CD4-positive, alpha-beta T cell treated with Interleukin-15 for 1 hour (primary cell): ENCODE data around the gene OR2G6.

ENCODE experiments used
- DNase-seq: peaks from one replicate; pipeline ENCODE4 v3.0.0-alpha.2; 2020

OR2G6 gene

DNA sequence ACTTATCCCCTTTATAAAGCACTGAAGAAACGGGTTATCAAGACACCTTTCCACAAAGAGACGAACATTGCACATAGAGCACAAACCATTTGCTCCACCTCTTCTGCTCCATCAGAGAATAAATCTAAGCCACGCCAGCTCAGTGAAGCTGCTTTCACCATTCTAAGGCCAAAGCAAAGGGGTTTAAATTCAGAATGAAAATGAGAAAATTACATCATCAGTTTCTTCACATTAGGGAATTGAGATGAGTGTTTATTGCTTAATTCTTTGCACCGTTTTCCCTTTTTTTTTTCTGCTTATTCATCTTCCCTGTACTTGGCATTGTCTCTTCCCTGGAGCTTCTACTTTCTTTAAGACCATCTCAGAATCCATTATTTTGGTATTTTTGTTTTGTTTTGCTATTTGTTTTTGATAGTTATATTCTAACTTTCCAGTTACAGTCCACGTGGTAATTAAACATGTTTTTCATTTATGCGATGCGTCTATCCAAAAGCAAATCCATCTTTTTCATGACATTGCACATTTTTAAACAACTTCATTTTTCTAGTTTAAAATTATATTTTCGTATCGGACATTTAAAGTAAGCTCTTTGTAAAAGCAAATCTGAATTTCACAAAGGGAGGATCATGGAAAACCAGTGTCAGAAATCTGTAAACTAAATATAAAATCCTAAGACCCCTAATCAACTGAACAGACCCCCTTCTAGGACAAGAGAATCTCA lies 68.5 kb downstream of the OR2G6 start:
- DNase-seq: no peak
